HG03108 (cell line): ENCODE results near the gene MPV17L2.

Experiments used
- ATAC-seq: cut with Tn5 transposase; IDR thresholded peaks from one replicate; pipeline ENCODE4 v1.9.1; 2021; ENCODE audit warnings: moderate library complexity; ENCODE audit not compliant: unreplicated experiment

Gene MPV17L2

DNA sequence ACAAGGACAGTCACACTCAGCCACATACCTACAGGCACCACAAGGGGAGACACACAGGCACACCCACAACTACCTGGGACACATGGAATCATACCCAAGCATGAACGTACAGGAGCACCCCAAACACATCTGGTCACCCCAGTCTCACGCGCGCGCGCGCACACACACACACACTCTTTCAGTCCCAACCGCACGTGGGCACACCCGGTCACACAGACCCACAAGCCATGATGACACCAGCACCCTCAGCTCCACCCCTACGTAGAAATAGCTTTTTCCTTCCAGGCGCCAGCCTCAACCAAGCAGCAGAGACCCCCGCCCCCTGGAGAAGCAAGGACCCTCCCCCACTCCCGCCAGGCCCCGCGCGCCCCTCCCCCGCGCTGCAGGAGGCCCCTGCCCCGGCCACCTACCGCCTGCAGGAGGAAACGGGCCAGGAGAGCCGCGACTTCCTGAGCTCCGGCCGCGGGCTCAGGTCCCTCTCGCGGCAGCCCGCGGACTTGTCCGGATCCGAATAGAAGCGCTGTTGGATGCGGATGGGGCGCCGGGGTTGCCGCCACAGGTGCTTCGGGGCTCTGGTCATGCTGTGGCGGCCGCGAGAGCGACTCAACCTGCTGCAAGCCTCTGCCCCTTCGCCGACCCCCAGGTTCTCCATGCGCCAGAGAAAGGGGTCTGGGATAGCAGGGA, 39.7 kb downstream of the MPV17L2 start:
- ATAC-seq, result no peak

DNA sequence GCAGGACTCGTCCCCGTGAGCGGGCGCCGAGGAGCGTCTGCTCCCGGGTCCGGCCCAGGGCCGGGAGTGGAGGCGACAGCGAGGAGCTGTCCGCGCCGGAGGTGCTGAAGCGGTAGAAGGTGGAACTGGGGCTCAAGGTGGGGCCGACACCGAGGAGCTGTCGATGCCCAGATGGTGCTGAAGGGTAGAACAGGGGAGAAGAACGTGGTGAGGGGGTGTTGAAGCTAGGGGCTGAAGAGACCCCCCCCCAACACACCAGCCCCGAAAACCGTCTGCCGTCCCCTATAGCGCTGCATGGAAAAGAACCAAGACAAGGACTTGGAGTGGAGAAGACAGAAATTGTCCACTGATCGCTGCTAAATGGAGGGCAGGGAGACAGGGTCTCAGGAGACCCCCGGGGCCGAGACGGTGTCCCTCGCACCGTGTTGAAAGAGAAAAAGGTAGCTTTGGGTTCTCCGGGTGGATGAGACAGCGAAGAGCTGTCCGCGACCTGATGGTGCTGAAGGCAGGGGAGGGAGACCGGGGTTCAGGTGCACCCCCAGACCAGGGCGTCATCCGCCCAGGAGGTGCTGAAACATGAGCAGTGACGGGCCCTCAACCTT, 40.3 kb downstream of the MPV17L2 start:
- no peak for ATAC-seq

GRCh38 chr19:18234194-18234593, 41.2 kb downstream of the MPV17L2 start:
- no peak for ATAC-seq

DNA sequence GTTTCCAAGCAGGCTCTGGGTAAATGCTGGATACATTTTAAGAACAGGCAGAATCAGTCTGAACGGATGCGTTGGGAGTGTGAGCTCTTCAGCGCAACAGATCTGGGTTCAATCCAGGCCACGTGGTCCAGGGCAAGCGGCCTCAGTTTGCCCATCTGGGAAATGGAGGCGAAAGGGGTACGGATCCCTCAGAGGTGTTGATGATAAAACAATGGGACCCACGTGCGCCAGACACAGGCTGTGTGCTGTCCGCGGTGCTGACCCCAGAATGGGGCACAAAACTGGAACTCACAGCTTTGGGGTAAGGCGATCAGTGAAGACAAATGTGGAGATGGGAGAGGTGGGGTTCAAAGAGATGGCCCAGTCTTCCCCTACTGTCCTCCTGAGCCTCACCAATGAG, 46.3 kb downstream of the MPV17L2 start:
- ATAC-seq, result no peak

GRCh38 chr19:18245297-18245696, 52.3 kb downstream of the MPV17L2 start:
- no peak for ATAC-seq
